NCI-H1048 (cell line): ENCODE measurements around the gene SETD2.
"Not testable (repeated sequence)": the region's sequence is repeated elsewhere in the genome, so short reads cannot be mapped to it uniquely, and the experiment has no call there.

ENCODE experiments used
- DNase-seq: peaks from one replicate; lab custom pipeline; 2025; lab: John Stamatoyannopoulos, UW

SETD2 gene

DNA sequence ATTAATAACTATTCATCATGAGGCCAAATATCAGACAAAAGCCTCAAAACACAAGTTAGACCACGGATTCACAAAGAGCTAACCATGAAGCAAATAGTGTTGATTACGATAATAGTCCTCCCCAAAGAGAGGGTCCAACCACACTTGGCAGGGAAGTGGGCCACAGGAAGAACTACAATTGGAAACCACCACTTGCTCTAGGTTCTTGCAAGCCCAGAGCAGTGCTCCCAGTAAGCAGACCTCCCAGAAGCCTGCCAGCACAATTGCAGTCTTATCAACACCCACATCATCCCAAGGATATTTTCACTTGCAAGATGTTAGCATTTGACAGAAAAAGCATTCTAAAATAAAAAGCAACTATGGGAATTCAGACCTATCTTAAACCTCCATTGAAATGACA is 11.3 kb downstream of the SETD2 start:
- DNase-seq, result no peak

DNA sequence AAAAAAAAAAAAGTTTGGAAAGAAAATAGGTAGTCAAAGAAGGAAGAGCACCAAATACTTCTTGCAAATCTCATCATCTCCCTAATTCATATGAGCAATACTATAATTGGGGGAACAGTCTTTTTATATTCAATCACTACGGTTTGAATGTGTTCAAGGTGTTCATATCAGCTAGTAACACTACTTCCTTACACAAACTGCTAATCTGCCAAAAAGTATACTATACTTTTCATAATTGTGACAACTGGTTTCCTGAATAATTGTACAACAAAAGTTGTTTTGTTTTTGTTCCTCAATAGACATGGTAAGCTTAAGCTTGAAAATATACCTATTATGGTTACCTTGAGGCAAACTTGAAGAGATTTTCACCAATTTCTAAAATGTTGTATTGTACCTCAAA is 12.1 kb downstream of the SETD2 start:
- DNase-seq, result no peak

DNA sequence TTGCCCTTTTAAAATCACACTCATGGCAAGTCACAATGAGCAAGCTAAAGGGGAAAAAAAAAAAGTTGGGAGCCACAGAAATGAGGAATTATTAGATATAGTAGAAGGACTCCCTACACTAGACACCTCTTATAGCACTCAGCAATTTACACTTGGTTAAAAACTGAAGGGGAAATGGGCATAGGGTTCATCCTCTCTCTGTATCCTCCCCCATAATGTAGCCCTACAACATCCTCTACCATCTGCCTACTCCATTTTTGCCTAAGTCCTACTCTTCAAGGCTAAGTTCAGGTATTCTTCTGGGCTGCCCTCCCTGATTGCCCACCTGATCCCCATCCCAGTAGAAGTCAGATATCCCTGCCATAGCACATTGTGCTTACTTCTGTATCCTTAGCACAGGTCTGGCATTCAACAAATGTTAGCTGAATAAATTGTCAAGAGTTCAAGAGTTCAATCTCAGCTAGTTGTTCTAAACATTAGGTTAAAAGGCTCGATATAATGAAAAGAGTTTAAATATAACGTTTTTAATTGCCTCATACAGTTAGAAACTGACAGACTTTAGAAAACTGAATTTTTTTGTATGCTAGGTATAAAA is 14.5 kb downstream of the SETD2 start:
- no peak for DNase-seq

DNA sequence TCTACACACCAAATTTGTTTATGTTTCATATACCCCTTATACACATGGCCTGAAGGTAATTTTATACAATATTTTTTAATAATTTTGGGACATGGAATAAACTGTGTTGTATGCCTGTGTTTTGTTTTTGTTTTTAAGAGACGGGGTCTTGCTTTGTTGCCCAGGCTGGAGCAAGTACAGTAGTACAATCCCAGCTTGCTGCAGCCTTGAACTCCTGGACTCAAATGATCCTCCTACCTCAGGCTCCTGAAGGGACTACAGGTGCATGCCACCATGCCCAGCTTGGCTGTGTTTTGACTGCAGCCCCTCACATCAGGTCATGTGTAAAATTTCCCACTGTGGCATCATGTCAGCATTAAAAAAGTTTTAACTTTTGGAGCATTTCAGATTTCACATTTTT is 18.6 kb downstream of the SETD2 start:
- no peak for DNase-seq

DNA sequence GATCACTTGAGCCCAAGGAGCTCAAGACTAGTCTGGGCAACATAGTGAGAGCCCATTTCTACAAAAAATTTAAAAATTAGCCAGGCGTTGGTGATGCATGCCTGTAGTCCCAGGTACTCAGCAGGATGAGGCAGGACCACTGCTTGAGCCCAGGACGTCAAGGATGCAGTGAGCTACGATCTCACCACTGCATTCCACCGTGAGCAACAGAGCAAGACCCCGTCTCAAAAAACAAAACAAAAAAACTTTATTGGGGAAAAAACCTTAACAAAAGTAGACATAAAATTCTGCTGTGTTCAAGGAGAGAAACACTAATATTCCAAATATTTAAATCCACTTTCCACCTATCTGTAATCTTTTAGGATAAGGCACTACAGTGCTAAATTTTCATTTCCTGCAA is 20.8 kb downstream of the SETD2 start:
- no peak for DNase-seq

DNA sequence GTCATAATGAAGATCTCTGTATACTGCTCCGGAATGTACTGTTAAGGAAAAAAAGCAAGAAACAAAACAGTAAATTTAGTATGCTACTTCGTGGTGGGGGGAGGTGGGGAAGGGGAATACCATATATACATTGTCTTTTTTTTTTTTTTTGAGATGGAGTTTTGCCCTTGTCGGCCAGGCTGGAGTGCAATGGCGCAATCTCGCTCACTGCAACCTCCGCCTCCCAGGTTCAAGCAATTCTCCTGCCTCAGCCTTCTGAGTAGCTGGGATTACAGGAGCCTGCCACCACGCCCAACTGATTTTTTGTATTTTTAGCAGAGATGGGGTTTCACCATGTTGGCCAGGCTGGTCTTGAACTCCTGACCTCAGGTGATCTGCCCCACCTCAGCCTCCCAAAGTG is 21.4 kb downstream of the SETD2 start:
- not testable (repeated sequence) for DNase-seq

DNA sequence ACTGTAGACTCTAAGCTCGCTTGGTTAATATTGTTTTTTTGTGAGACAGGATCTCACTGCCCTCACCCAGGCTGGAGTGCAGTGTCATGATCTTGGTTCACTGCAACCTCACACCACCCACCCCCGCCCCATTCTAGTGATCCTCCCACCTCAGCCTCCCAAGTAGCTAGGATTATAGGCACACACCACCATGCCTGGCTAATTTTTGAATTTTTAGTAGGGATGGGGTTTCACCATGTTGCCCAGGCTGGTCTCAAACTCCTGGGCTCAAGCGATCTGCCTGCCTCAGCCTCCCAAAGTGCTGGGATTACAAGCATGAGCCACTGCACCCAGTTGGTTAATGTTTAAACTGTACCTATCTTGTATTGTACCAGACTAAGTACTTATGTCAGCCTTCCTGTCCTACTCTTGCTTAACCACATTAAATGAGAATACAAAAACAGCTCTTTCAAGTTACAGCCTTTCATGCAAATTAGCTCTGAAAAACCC is 22.9 kb downstream of the SETD2 start:
- DNase-seq, result not testable (repeated sequence)

DNA sequence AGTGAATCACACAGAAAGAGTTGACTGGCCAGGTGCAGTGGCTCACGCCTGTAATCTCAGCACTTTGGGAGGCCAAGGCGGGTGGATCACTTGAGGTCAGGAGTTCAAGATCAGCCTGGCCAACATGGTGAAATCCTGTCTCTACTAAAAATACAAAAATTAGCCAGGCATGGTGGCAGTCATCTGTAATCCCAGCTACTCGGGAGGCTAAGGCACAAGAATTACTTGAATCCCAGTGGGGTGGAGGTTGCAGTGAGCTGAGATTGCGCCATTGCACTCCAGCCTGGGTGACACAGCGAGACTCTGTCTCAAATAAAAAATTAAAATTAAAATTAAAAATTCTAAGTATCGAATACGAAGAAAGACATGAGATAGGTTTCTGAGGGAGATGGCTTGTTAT is 23.4 kb downstream of the SETD2 start:
- DNase-seq, result not testable (repeated sequence)

DNA sequence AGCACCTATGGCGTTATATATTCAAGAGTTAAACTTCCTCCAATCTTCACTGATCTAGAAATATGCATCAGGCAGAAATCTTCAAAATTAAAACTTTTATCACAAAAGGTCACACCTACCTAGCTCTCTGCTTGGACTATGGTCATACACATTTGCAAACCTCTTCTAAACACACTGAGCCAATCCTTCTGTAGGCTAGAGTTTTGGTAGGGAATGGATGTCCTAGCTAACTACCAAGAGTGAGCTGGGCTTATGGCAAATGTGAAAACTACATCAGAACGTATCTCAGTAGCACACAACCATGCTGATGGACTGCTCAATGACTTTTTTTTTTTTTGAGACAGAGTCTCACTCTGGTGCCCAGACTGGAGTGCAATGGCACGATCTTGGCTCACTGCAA is 29.6 kb downstream of the SETD2 start:
- no peak for DNase-seq

DNA sequence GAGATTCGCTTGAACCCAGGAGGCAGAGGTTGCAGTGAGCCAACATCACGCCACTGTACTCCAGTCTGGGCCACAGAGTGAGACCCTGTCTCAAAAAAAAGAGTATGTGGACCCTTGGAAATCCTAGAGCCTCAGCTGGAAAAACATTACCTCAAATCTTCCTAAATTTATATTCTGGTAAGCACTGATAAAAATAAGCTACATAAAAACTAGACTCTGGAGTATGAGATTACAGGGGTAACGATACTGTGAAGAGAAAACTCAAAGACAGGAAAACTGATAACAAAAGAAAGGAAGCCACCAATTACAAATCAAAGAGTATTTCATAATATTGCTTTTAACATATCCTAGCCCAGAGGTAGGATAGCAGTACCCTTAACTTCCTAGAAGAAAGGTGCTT is 30.3 kb downstream of the SETD2 start:
- no peak for DNase-seq

DNA sequence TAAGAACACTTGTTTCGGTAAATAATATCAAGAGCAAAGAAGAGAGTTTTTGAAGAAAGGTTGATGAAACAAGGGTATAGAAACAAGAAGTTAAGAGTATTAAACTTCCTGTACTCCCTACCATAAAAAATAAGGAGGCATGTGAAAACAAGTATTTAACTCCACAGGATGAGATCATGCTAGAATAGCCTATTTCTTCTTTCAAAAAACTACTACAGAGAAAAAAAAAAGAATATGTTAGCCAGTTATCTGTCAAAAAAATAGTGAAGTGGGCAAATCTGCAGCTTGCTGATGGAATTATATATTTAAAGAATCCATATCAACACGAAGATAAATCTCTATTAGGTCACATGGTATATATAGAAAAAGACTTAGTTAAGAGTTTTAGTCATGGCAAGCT is 33.4 kb downstream of the SETD2 start:
- DNase-seq, result no peak

DNA sequence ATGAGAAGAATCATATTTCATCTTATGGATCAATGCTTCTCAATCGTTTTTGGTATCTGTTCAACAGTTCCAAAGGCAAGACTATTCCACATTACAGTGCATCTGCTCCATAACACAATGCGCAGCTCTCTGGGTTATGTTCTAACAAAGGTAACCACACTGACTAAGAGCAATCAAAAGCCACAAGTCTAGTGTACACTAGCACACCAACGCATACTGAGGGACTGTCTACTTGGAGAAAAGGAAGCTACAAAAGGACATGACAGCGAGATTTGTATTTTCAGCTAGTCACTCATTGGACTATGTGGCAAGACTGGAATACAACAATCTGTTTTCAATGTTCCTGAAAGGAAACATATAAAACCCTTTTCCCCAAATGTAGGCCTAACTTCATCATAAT is 35.8 kb downstream of the SETD2 start:
- no peak for DNase-seq

DNA sequence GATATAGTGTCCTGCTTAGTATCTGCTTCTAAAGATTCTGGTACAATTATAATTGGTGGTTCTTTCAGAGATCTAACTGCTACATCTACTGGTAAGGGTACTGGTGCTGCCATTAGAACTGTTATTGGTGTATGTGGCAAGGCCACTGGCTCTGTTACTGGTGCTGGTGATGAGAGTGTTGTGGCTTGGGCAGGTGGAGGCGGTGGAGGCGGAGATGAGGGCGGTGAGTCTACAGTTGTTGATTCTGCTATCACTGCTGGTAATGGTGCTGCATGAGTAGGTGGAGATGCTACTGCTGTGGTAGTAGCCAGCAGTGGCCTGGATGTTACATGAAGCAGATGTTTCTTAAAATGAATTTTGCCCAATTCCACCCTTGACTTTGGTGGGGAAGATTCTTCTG is 40.1 kb downstream of the SETD2 start:
- DNase-seq, result no peak

DNA sequence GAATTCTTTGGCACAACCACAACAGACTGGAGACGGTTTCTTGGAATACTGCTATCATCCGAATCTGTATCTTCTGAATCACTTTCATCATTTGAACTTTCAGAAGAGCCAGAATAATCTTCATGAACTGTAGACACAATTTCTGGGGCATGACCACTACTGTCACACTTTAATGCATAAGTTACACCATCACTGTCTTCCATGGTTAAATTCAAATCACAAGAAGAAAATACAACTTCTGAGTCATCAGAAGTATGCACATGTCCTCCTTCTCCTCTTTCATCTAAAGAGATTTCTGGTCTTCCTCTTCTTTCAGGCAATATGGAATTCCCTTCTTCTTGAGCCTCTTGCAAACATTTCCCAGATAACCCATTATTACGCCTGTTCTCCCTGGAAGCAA is 42.5 kb downstream of the SETD2 start:
- DNase-seq, result no peak

DNA sequence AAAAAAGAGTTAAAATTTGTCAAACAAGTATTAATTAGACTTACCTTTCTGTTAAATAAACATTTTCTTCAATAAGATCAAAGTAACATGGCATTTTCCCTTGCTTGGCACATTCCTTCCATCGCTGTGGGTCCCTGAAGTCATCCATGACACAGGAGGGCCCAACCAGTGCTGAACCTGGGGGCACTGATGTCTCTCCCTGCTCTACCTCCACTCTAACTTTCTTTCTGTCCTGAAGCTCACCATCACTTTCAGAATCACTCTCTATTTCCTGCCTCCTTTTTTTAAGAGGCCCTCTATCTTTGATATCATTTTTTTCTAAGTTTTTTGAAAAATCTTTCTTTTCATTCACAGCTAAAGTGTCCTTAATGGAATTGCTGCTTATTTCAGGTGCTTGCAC is 43.8 kb downstream of the SETD2 start:
- DNase-seq, result no peak

DNA sequence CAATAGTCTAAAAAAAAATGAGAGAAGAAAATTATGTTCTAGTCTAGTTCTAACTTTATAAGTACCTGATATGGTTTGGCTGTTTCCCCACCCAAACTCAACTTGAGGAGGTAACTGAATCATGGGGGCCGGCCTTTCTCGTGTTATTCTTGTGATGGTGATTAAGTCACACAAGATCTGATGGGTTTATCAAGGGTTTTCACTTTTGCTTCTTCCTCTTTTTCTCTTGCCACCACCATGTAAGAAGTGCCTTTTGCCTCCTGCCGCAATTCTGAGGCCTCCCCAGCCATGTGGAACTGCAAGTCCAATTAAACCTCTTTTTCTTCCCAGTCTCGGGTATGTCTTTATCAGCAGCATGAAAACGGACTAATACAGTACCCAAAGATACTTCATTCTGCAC is 44.5 kb downstream of the SETD2 start:
- DNase-seq, result not testable (repeated sequence)

DNA sequence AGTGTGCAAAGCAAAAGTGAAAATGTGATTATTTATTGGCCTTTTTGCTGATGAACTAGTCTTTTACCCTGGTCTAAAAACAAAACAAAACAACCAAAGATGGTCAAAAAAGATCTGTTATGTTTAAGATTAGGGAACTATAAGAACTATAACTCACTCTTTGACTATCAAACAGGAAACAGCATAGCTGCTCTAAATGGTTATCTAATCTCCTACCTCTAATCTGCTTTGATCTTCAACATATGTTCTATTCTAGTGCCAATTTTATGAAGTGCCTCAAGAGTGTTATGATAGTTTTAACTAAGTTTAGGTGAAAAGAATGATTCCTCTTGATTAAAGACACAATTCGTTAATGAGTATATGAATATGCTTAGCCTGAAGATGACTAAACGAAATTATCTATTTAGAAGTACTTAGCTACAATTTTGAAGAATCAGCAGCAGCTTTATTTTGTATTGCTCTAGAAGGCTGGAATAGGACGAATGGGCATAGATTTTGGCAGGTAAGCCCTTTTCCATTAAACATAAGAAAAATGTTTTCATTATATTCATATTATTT is 46.0 kb downstream of the SETD2 start:
- no peak for DNase-seq

DNA sequence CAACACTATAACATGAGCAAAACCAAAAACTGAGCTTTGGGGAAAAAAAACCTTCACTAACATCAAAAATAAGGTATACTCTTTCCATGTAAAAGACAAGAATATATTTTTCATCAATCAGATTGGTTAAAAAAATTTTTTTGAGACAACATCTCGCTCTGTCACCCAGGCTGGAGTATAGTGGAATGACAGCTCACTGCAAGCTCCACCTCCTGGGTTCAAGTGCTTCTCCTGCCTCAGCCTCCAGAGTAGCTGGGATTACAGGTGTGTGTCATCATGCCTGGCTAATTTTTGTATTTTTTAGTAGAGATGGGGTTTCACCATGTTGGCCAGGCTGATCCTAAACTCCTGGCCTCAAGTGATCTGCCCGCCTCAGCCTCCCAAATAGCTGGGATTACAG is 48.4 kb downstream of the SETD2 start:
- DNase-seq, result not testable (repeated sequence)

DNA sequence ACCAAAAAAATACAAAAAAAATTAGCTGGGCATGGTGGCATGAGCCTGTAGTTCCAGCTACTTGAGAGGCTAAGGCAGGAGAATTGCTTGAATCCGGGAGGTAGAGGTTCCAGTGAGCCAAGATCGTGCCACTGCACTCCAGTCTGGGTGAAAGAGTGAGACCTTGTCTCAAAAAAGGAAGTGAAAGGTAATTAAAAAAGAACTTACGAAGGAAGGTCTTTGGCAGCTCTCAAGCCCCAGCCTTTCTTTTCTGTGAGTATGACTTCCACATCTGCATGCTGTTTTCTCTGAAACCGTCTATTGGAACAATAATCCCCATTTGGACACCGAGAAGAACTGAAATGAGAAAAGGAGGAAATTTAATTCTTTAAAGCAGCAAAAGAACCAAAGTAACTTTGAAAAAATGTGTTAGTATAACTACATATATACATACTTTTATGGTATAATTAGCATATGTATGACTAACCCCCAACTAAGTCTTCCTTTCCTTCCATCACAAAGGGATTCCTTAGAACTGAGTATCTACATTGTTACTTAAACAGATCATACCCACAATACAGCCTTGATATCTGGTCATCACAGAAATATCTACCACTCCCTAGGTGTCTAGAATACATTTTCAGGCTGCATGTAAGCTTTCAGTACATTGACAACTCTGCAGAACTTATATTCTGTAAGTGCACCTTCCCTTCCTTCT is 50.1 kb downstream of the SETD2 start:
- DNase-seq, result no peak

DNA sequence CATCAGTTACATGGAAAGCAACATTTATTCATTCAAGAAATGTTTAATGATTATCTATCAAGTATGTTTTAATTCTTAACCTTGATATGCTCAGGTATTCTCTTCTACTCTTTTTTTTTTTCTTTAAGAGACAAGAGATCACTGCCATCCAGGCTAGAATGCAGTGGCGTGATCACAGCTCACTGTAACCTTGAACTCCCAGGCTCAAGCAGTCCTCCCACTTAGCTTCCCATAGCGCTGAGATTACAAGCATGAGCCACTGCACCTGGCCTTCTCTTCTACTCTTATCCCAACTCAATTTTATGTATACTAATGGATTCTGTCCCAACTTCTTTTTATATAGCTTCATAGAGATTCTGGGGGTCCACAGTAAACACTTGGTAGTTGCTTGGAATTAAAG is 50.9 kb downstream of the SETD2 start:
- no peak for DNase-seq

DNA sequence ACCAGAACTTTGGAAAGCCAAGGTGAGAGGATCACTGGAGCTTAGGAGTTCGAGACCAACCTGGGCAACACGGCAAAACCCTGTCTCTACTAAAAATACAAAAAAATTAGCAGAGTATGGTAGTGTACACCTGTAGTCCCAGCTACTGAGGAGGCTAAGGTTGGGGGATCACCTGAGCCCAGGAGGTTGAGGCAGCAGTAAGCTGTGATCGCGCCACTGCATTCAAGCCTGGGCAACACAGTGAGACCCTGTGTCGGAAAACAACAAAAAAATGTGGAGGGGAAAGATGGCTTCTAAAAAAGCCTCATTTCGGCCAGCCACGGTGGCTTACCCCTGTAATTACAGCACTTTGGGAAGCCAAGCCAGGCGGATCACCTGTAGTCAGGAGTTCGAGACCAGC is 54.5 kb downstream of the SETD2 start:
- no peak for DNase-seq

DNA sequence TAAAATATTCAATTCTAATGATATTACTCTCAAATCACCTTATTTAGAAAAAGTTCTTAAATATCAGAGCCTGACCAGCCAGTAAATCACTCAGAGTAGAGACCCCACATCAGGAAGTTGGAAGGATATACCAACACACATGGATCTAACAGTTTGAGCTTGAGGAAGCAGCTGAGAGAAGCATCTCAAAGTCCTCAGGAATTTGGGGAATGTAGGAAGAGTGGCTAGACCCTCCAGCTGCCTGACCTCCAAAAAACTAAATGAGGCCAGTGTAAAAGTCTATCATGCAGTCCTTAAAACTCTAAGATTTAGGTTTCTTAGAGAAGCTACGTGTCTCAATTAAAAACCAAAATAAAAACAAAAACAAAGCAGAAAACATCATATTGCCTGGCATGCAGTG is 55.4 kb downstream of the SETD2 start:
- no peak for DNase-seq

DNA sequence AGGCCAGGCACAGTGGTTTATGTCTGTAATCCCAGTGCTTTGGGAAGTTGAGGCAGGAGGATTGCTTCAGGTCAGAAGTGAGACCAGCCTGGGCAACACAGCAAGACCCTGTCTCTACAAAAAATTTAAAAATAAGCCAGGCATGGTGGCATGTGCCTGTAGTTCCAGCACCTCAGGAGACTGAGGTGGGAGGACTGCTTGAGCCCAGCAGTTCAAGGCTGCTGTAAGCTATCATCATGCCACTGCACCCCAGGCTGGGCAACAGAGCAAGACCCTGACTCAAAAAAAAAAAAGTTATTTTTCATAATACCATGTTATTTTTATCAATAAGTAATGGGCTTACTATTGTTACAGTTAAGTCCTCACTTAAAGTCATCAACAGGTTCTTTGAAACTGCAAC is 59.7 kb downstream of the SETD2 start:
- DNase-seq, result no peak

DNA sequence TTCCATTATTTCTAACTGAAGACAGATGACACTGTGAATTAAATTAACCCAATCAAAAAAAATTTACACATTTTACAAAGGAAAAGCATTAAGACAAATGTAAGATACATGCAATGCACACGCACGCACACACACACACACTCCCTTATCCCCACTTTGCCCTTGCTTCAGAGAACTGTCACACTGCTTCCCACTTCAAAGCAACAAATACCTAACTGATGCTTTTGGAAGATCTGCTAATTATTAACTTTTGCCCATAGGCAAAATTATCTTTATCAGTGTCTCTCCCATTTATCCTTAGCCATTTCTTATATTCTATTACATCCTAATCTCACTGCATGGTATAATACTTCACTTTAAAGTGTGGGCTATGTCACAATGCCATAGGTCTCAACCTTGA is 60.3 kb downstream of the SETD2 start:
- no peak for DNase-seq
